GM19043 (cell line): ENCODE results near the gene RGS9.
"Not testable (repeated sequence)": the region's sequence is repeated elsewhere in the genome, so short reads cannot be mapped to it uniquely, and the experiment has no call there.

ENCODE experiments used
- ATAC-seq: cut with Tn5 transposase; IDR thresholded peaks from one replicate; pipeline ENCODE4 v1.9.1; 2021; ENCODE audit warnings: low read depth; ENCODE audit not compliant: unreplicated experiment

Gene RGS9

DNA sequence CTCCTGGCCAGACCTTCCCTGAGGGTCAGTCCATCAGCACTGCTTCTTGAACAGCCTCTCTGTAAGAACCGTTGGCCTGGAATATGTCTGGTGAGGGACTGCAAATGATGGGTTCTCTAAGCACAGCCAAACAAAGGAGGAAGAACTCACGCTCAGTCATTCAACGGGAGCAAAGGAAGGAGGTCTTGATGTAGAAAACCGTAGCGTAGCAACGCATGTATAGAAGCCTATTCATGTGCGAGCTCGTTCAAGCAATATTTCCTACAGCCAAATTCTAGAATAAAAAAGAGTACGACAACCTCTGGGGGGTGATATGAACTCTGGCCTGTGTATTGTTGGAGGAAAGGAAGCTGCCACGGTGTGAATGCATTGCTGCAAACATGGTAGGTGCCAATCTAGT, 64.2 kb downstream of the RGS9 start:
- no peak for ATAC-seq

GRCh38 chr17:65202844-65203571, 65.8 kb downstream of the RGS9 start:
- no peak for ATAC-seq

GRCh38 chr17:65204001-65204400, 66.8 kb downstream of the RGS9 start:
- ATAC-seq, result no peak

DNA sequence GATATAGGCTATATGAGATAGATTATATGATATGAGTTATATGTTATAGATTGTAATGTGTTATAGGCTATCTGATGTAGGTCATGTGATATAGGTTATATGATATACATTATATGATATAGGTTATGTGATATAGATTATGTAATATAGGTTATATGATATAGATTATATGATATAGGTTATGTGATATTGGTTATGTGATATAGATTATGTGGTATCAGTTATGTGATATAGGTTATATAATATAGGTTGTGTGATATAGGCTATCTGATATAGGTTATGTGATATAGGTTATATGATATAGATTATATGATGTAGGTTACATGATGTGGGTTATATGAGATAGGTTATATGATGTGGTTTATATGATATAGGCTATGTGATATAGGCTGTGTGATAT, 68.5 kb downstream of the RGS9 start:
- no peak for ATAC-seq

GRCh38 chr17:65207448-65207847, 70.3 kb downstream of the RGS9 start:
- not testable (repeated sequence) for ATAC-seq

DNA sequence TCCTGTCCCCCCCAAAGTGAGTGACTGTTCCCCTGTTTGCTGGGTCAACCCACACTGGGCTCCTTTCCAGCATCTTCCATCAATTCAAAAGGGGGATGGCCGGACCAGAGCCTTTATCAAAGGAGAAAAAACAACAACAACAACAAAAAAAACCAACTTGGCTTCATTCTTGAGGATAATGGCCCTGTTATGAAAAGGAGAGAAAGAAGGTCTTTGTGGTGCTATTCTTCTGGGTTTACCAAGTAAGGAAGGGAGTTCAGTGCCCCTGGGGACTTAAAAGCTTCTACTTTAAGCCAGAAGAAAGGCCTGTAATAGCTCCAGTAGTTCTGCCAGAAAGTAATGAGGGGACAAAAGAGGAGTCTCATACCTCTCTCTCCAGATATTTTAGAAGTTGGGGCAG, 71.5 kb downstream of the RGS9 start:
- no peak for ATAC-seq

GRCh38 chr17:65218261-65218660, 81.1 kb downstream of the RGS9 start:
- no peak for ATAC-seq

DNA sequence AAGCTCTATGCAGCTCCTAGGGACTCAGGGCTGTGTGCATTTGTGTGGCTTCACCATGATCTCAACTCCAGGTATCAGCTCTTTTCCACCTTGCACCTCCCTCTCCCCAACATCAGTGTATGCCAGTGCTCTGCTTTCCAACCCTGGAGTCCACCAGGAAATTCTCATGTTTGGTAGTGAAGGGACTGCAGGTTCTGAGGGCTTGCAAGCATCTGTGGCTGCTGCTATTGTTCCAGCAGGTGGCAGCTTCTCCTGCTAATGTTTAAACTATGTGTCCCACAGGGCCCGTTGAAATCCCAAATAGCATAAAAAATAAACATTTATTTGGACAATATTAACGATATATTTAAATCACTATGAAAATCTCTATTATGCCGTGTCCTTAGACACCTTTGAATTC, 82.0 kb downstream of the RGS9 start:
- no peak for ATAC-seq

GRCh38 chr17:65219707-65220106, 82.5 kb downstream of the RGS9 start:
- ATAC-seq, result no peak

DNA sequence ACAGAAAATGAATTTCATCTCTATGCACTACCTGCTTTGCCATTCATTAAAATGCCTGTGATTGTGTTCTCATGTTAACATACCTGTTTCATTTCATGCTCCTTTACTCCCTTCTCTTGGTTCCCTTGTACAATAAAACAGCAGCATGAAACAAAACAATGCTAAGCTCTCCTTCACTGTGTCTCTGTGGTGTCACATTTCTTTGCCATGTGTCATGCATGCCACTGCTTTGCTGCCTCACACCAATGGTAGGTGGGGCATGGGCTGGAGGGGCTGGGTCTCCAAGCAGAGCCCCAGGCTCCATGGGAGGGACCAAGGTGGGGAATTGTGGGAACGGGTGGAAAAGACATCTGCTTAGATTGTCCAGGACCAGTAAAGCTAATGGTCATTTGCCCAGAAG, 83.6 kb downstream of the RGS9 start:
- ATAC-seq, result no peak

DNA sequence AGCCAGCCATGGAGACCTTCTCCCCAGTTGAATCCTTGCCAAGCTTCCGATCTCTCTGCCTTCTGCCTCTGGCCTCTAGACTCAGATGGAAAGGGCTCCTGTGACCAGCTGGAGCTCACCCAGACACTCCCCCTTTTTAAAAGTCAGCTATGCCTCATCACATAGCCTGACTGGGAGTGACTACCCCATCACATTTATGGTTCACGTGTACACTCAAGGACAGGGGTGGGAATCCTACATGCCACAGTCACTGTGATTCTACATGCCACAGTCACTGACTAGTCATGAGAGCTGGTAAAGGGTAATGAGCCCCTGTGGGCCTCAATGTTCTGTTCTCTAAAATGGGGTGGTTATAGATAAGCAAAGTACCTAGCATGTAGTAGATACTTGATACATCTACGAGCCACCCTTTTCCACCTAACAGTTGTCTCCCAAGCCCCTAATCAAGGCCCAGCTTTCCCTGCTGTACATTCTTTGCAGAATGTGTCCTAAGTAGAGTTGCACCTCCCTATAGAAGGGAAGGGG, 85.1 kb downstream of the RGS9 start:
- ATAC-seq, result no peak

GRCh38 chr17:65225061-65225460, 87.9 kb downstream of the RGS9 start:
- ATAC-seq, result no peak

DNA sequence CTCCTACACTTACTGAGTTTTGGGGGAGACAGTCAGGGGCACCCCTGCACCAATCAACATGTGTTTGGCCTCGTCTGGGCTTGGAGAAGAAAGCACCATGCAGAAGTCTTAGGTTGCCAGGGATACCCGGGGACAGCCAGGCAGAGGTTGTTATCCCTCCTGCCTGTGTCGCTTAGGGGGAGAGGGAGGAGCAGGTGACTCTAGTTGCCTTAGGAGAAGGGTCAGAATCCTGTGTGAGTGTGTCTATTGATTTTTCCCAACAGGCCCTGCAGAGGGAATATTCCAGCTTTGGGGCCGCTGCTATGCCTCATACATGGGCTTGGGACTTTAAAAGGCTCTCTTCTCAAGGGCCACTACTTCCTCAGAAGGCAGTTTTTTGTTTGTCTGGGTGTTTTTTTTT, 89.1 kb downstream of the RGS9 start:
- ATAC-seq, result no peak

DNA sequence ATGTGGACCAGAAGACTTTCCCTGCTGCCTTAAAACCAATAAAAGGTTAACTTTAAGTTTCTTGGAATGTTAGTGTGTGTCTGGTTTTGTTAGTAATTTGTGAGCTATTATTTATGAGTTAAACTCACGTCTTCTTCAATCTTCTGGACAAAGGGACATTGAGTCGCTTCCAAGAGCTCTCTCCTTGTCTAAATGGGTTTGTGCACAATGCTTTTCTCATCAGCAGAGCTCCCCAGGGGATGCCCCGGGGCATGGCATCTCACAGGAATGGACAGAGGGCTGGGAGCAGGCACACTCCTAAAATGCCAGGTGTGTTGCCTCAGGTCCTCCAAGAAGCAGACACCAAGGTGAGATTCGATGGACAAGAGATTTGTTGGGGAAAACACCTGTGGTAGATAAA, 90.5 kb downstream of the RGS9 start:
- ATAC-seq, result no peak

DNA sequence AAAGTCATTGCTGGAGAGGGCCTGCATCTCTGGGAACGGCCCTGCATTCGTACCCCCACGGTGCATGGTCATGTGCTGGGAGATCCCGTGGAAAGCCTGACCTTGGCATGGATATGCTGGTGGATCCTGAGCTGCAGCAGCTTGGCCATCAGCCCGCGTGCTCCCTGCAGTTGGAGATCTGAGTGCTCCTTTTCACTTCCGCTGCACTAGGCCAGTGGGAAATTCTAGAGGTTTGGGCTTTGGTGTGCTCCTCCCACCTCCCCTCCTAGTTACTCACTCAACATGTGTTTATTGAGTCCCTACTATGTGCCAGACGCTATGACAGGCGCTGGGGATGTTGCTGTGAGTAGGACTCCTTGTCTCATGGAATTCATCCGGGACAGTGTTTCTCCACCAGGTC, 91.1 kb downstream of the RGS9 start:
- no peak for ATAC-seq

- ATAC-seq, result no peak
Measured at GRCh38 chr17:65228734-65229620, 91.8 kb downstream of the RGS9 start.

DNA sequence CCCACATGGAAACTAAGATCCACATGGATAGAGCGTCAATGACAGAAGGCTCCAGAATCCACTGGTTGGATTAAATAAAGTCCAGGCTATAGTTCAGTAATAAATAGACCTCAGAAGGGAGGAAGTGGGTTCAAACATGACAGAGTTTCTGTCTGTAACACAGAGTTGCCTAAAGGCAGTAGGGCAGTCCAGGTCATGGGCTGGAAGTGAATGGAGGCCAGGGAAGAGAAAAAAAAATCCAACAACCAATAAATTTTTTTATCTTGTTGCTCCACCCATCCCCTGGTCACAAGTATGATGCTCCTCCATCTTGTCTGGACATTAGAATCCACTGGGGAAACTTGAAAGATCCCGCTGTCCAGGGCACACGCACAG, 92.4 kb downstream of the RGS9 start:
- ATAC-seq, result no peak

GRCh38 chr17:65230040-65230439, 92.9 kb downstream of the RGS9 start:
- ATAC-seq, result no peak

DNA sequence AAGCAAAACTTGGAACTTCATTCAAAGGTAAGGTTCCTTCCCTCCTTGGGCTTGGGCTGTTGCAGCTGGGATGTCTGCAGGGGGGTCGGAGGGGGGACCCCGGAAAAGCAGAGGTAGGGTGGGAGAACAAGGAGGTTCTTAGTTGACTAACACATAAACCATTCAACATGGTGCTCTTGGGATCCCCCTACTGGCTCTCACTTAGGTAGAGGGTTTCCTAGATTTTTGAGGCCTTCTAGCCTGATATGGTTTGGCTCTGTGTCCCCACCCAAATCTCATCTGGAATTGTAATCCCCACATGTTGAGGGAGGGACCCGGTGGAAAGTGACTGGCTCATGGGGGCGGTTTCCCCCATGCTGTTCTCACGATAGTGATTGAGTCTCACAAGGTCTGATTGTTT, 93.9 kb downstream of the RGS9 start:
- no peak for ATAC-seq

DNA sequence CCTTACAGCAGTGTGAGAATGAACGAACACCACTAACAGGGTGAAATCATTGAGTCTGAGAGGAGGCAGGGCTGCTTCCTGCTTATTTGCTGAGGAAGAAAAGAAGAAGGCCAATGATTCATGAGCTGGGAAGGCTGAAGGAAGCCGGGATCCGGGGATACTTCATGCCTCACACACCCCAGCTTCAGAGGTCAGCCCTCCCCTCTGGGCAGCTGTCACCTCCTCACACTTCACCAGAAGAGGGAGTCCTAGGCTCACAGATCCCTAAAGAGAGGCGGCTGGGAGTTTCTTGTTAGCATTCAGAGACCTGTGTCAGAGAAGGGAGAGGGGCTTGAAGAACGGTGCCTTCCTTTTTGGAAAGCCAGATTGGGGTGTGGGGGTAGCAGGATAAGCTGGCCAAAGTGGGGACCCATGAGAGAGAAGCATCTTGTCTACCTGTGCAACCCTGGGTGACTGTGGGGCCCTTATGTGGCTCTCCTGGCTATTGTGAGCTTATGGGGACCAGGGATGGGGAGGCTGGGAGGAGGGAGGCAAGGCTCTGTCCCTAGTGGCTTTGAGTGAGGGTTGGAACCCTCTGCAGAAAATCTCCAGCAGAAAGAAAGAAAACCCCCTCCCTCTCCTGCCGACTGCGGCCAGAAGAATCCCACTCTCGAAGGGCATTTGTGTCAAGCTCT, 94.6 kb downstream of the RGS9 start:
- ATAC-seq, result no peak

DNA sequence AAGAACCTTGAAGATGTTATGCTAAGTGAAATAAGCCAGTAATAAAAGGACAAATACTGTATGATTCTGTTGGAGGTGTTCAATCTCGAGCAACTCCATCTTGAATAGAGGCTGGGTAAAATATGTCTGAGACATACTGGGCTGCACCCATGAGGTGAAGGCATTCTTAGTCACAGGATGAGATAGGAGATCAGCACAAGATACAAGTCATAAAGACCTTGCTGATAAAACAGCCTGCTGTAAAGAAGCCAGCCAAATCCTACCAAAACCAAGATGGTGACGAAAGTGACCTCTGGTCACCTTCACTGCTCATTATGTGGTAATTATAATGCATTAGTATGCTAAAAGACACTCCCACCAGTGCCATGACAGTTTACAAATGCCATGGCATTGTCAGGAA, 98.1 kb downstream of the RGS9 start:
- ATAC-seq, result no peak
